OCI-LY7 (cell line): Measurements from ENCODE around the gene ZNF280A. TPM values are rescaled to one million over a fixed set of nuclear protein-coding genes. Genes with fewer than 3 reads are reported as not detected.
A peak's percentile ranks its signal among the peaks of the same experiment; 100 is the strongest.
"Not testable (repeated sequence)": the region's sequence is repeated elsewhere in the genome, so short reads cannot be mapped to it uniquely, and the experiment has no call there.

Experiments
- BruUV-seq: library from RNA; stranded (reverse); fragments of 400-500 nt; replicated peaks from 2 replicates; lab custom pipeline; 2021; lab: Mats Ljungman, UMichigan
- CTCF ChIA-PET: fragments of 300-600 bp; sonication (Branson Sonifier 250); formaldehyde crosslinking; loops from one replicate; lab custom pipeline; 2022; ENCODE audit warnings: antibody characterized with exemption; ENCODE audit not compliant: unreplicated experiment; lab: Charles Lee
- POLR2A ChIA-PET: fragments of 300-600 bp; sonication (Branson Sonifier 250); formaldehyde crosslinking; loops from one replicate; lab custom pipeline; 2022; ENCODE audit warnings: antibody characterized with exemption; lab: Charles Lee
- DNase-seq: peaks from one replicate; pipeline ENCODE4 v3.0.0-alpha.2; 2015; ENCODE audit warnings: low spot score
- H2AFZ ChIP-seq: fragments of 200-600 bp; sonication (generic), shearing (Covaris generic); 2 replicates; pipeline ENCODE4 v1.6.1; 2014; ENCODE audit warnings: mild to moderate bottlenecking, antibody characterized with exemption, low read length, moderate library complexity
- H3K27ac ChIP-seq: fragments of 200-600 bp; sonication (generic); 2 replicates; pipeline ENCODE4 v1.5.1; 2014; ENCODE audit warnings: mixed run types, low read depth, mild to moderate bottlenecking, moderate library complexity, low read length, inconsistent platforms; ENCODE audit not compliant: poor library complexity, severe bottlenecking
- H3K36me3 ChIP-seq: fragments of 200-600 bp; sonication (generic); 2 replicates; pipeline ENCODE4 v1.6.1; 2014; ENCODE audit warnings: mild to moderate bottlenecking, antibody characterized with exemption, low read length, moderate library complexity, mixed read lengths; ENCODE audit not compliant: insufficient read depth
- H3K4me1 ChIP-seq: fragments of 200-600 bp; sonication (generic); 2 replicates; pipeline ENCODE4 v1.5.1; 2014; ENCODE audit warnings: mild to moderate bottlenecking, low read length; ENCODE audit not compliant: insufficient read depth, poor library complexity, severe bottlenecking
- H3K4me2 ChIP-seq: fragments of 200-600 bp; sonication (generic); 2 replicates; pipeline ENCODE4 v1.6.1; 2014; ENCODE audit warnings: mild to moderate bottlenecking, low read length
- H3K4me3 ChIP-seq: fragments of 200-600 bp; sonication (generic); 2 replicates; pipeline ENCODE4 v1.5.1; 2014; ENCODE audit warnings: mild to moderate bottlenecking, low read depth, low read length; ENCODE audit not compliant: poor library complexity, severe bottlenecking
- H3K79me2 ChIP-seq: fragments of 200-600 bp; sonication (generic); 2 replicates; pipeline ENCODE4 v1.6.1; 2016; ENCODE audit warnings: low read depth, mild to moderate bottlenecking, low read length, moderate library complexity, mixed read lengths; ENCODE audit not compliant: insufficient read depth
- H3K9me2 ChIP-seq: fragments of 200-600 bp; sonication (generic); 2 replicates; pipeline ENCODE4 v1.6.1; 2016; ENCODE audit warnings: mild to moderate bottlenecking, low read length, mixed read lengths; ENCODE audit not compliant: insufficient read depth
- H3K9me3 ChIP-seq: fragments of 200-600 bp; sonication (generic); 2 replicates; pipeline ENCODE4 v1.6.1; 2014; ENCODE audit warnings: mild to moderate bottlenecking, mixed run types, low read length, mixed read lengths
- H4K20me1 ChIP-seq: fragments of 200-600 bp; sonication (generic); 2 replicates; pipeline ENCODE4 v1.6.1; 2014; ENCODE audit warnings: mild to moderate bottlenecking, antibody characterized with exemption, low read length, moderate library complexity, mixed read lengths; ENCODE audit not compliant: insufficient read depth
- CTCF ChIP-seq: fragments of 200-600 bp; sonication (generic); conservative IDR thresholded peaks from 2 replicates; pipeline ENCODE4 v1.5.1; 2014; ENCODE audit warnings: mild to moderate bottlenecking, antibody characterized with exemption, low read length, moderate library complexity, mixed read lengths
- EZH2phosphoT487 ChIP-seq: fragments of 200-600 bp; sonication (generic); IDR thresholded peaks from 2 replicates; pipeline ENCODE4 v1.6.1; 2018; ENCODE audit warnings: low read depth, borderline replicate concordance, mild to moderate bottlenecking, mixed run types, antibody characterized with exemption, low read length, moderate library complexity, mixed read lengths
- intact Hi-C: fragments of 100-400 bp; cut with micrococcal nuclease; formaldehyde crosslinking; loops from one replicate; pipeline ENCODE4 v1.10.0; 2022; ENCODE audit not compliant: unreplicated experiment
- total RNA-seq, 2 experiments: library from RNA; depleted of rRNA in 1 of 2; stranded (reverse); fragments of >200 nt in 1 of 2; shearing (Covaris generic) in 1 of 2; gene quantifications; 2 replicates each; pipeline ENCODE4 v1.2.3, GENCODE V29; 2014 to 2022

The ZNF280A gene
- total RNA-seq, 2 experiments from 2014 or later: not detected

GRCh38 chr22:22478470-22478869 is 41.6 kb downstream of the ZNF280A start:
- CTCF ChIA-PET: no interaction called here
- no peaks in the 10 kb centered on the region for H3K36me3 ChIP-seq
- no peak overlapping the region for H2AFZ ChIP-seq

GRCh38 chr22:22474733-22475132 is 45.3 kb downstream of the ZNF280A start:
- Histone ChIP-seq H3K9me3 (peaks cover 2% of the 10 kb centered on the region; the same call in 1 of the 2 replicates), H3K79me2 (no peaks in the 10 kb centered on the region), H4K20me1 (no peaks in the 10 kb centered on the region), H3K4me3 (no peak overlapping the region), H3K4me2 (no peak overlapping the region), H3K9me2 (no peaks in the 10 kb centered on the region), H2AFZ (peak overlapping the region; percentile 27; the same call in 1 of the 2 replicates), H3K36me3 (no peaks in the 10 kb centered on the region), H3K27ac (no peak overlapping the region), H3K4me1 (peaks cover 7% of the 10 kb centered on the region)
- POLR2A ChIA-PET: interaction anchor here (0.6 to 0.7 kb wide), 4 partner anchors 75 to 227 kb away, joined by 3 to 4 read pairs (median 3); no protein-coding TSS in a partner anchor
- CTCF ChIA-PET: no interaction called here
- TF ChIP-seq EZH2phosphoT487 (no peak), CTCF (no peak)
- BruUV-seq: no TSS peak
- intact Hi-C loops: no loop called here
- DNase-seq: no peak

More at GRCh38 chr22:22478470-22478869, 41.6 kb downstream of the ZNF280A start:
- Histone ChIP-seq H3K4me3 (no peak overlapping the region), H3K4me1 (peaks cover 7% of the 10 kb centered on the region), H3K9me2 (no peaks in the 10 kb centered on the region), H4K20me1 (no peaks in the 10 kb centered on the region), H3K9me3 (no peaks in the 10 kb centered on the region), H3K27ac (no peak overlapping the region), H3K4me2 (no peak overlapping the region), H3K79me2 (no peaks in the 10 kb centered on the region)
- DNase-seq: no peak
- intact Hi-C loops: no loop called here
- POLR2A ChIA-PET: no interaction called here
- no TSS peak for BruUV-seq
- TF ChIP-seq EZH2phosphoT487: no peak
- no peak for TF ChIP-seq CTCF

- H3K4me1 ChIP-seq, H3K79me2 ChIP-seq, H4K20me1 ChIP-seq, H3K27ac ChIP-seq, H3K9me3 ChIP-seq, BruUV-seq, H3K4me2 ChIP-seq, H3K9me2 ChIP-seq, CTCF ChIA-PET, H2AFZ ChIP-seq, H3K36me3 ChIP-seq, DNase-seq, intact Hi-C loops, H3K4me3 ChIP-seq, POLR2A ChIA-PET: not testable (repeated sequence)
Measured at GRCh38 chr22:22471104-22471503, 49.0 kb downstream of the ZNF280A start.
